Tibial artery (tissue), 4 donors: ENCODE results near the gene SEPSECS.

Experiments used
- DNase-seq, 2 donors: peaks; one replicate each; pipeline ENCODE4 v3.0.0-alpha.2; 2019
- H3K27ac ChIP-seq, 2 donors: fragments of 200-600 bp; sonication (generic) in 1 of 2; 1 replicate in 1 of 2; 2 replicates in 1 of 2; pipeline ENCODE4 v1.5.1; 2018 to 2019; ENCODE audit warnings: mild to moderate bottlenecking in 1 of 2
- H3K27me3 ChIP-seq, 2 donors: fragments of 200-600 bp; sonication (generic) in 1 of 2; one replicate each; pipeline versions ENCODE4 v1.5.1 to v1.6.0; 2016 to 2019
- H3K36me3 ChIP-seq, 3 donors: fragments of 200-600 bp; sonication (generic) in 2 of 3; one replicate each; pipeline ENCODE4 v1.5.1; 2016 to 2019; ENCODE audit warnings: mild to moderate bottlenecking in 2 of 3
- H3K4me1 ChIP-seq, 4 donors: fragments of 200-600 bp; sonication (generic) in 2 of 4; 1 replicate in 3 of 4; 2 replicates in 1 of 4; pipeline ENCODE4 v1.5.1; 2016 to 2019
- H3K4me3 ChIP-seq, 2 donors: fragments of 200-600 bp; sonication (generic) in 1 of 2; 1 replicate in 1 of 2; 2 replicates in 1 of 2; pipeline ENCODE4 v1.5.1; 2018 to 2019; ENCODE audit warnings: mild to moderate bottlenecking in 2 of 2
- H3K9me3 ChIP-seq, 3 donors: fragments of 200-600 bp; sonication (generic) in 1 of 3; one replicate each; pipeline ENCODE4 v1.5.1; 2016 to 2019
- intact Hi-C: fragments of 100-400 bp; cut with DNase I; formaldehyde crosslinking; loops from one replicate; pipeline ENCODE4 v1.15.0; 2023; ENCODE audit warnings: low total_unique reads
- TF ChIP-seq, protein P1 (sequence below), 2 experiments: fragments of 200-600 bp in 1 of 2; fragments of 450-650 bp in 1 of 2; IDR thresholded peaks; one replicate each; pipeline ENCODE4 v1.5.1; 2017 to 2019; ENCODE audit warnings: antibody characterized with exemption in 2 of 2, mild to moderate bottlenecking in 1 of 2, moderate library complexity in 1 of 2

Gene SEPSECS

GRCh38 chr4:25112995-25113380 lies 47.3 kb downstream of the SEPSECS start:
- Histone ChIP-seq H3K27ac (no peak overlapping the region), H3K36me3 (no peaks in the 10 kb centered on the region), H3K9me3 (no peaks in the 10 kb centered on the region), H3K4me3 (no peak overlapping the region), H3K27me3 (no peaks in the 10 kb centered on the region), H3K4me1 (no peaks in the 10 kb centered on the region)
- intact Hi-C loops, result no loop called here
- TF ChIP-seq, protein P1, sequence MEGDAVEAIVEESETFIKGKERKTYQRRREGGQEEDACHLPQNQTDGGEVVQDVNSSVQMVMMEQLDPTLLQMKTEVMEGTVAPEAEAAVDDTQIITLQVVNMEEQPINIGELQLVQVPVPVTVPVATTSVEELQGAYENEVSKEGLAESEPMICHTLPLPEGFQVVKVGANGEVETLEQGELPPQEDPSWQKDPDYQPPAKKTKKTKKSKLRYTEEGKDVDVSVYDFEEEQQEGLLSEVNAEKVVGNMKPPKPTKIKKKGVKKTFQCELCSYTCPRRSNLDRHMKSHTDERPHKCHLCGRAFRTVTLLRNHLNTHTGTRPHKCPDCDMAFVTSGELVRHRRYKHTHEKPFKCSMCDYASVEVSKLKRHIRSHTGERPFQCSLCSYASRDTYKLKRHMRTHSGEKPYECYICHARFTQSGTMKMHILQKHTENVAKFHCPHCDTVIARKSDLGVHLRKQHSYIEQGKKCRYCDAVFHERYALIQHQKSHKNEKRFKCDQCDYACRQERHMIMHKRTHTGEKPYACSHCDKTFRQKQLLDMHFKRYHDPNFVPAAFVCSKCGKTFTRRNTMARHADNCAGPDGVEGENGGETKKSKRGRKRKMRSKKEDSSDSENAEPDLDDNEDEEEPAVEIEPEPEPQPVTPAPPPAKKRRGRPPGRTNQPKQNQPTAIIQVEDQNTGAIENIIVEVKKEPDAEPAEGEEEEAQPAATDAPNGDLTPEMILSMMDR (IDR thresholded peaks at IDR 0.05), result no peak
- DNase-seq, result no peak

DNA sequence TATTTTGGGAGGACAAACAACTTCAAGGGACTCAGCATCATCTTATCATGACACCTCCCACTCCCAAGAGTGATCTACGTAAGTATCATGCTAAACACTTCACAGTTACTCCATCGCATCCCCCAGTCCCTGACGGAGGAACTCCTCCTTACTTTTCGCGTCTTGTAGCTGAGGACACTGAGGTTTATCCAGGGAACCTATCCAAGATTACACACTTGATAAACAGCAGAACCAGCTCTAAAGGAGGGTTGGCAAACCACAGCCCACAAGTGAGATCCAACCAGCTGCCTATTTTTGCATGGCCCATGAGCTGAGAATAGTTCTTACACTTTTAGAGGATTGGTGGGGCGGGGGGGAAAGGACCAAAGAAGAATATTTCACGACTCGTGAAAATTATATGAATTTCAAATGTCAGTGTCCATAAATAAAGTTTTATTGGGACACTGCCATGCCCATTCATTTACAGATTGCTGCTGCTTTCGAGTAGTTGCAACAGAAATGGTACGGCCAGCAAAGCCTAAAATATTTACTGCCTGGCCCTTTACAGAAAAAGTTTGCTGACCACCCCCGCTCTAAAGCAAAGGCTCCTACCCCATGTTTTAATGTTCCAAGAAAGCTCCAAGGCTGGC lies 47.8 kb downstream of the SEPSECS start:
- Histone ChIP-seq H3K27ac (no peak overlapping the region), H3K4me1 (no peaks in the 10 kb centered on the region), H3K36me3 (no peaks in the 10 kb centered on the region), H3K27me3 (no peaks in the 10 kb centered on the region), H3K9me3 (no peaks in the 10 kb centered on the region), H3K4me3 (no peak overlapping the region)
- TF ChIP-seq, protein P1 (IDR thresholded peaks at IDR 0.05), result no peak
- intact Hi-C loops, result no loop called here
- no peak for DNase-seq

DNA sequence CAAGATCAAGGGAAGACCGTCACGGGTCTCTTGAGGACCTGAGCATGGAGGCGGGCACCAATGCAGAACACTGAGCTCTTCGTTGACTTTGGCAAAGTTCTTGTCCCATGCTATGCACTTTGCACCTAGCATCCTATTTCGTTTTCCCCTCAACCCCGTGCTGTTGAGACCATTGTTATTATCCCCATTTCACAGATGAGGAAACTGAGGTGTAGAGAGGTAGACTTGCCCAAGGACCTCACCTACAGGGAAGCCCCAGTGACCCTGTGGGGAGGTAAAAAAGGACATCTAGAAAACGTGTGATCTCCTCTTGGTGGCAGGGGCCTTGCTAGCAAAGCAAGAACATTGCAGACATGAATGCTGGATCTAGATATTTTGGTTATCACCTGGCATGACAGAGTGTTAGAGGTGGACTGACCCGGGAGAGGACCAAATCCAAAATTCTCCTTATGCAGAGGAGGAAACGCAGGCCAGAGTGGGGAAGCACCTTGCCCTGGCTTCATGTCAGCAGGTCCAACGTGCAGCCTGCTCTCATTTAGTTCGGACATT lies 48.5 kb downstream of the SEPSECS start:
- no peaks in the 10 kb centered on the region for H3K36me3 ChIP-seq
- no peaks in the 10 kb centered on the region for H3K4me1 ChIP-seq
- H3K27ac ChIP-seq, result no peak overlapping the region
- DNase-seq, result no peak
- TF ChIP-seq, protein P1 (IDR thresholded peaks at IDR 0.05), result no peak
- no peaks in the 10 kb centered on the region for H3K27me3 ChIP-seq
- no peaks in the 10 kb centered on the region for H3K9me3 ChIP-seq
- H3K4me3 ChIP-seq, result no peak overlapping the region
- intact Hi-C loops, result no loop called here

GRCh38 chr4:25110527-25111329 lies 49.5 kb downstream of the SEPSECS start:
- Histone ChIP-seq H3K9me3 (no peaks in the 10 kb centered on the region), H3K4me3 (no peak overlapping the region), H3K27me3 (no peaks in the 10 kb centered on the region), H3K27ac (no peak overlapping the region), H3K36me3 (no peaks in the 10 kb centered on the region), H3K4me1 (no peaks in the 10 kb centered on the region)
- intact Hi-C loops, result no loop called here
- no peak for DNase-seq
- TF ChIP-seq, protein P1 (IDR thresholded peaks at IDR 0.05), result no peak

DNA sequence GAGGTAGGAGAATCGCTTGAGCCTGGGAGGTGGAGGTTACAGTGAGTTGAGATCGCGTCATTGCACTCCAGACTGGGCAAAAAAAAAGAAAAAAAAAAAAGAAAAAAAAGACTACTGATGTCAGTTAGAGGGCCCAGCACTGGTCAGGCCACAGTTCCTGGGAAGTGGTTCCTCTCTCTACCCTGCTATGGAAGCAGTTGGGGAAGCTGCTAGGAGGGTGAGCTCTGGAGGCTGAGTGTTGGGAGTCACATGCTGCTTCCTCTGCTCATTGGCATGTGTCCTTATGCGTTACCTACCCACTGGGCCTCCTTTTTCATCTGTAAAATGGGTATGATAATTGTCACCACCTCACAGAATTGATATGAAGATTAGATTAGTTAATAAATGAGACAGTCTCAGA lies 50.7 kb downstream of the SEPSECS start:
- Histone ChIP-seq H3K36me3 (no peaks in the 10 kb centered on the region), H3K27me3 (no peaks in the 10 kb centered on the region), H3K4me1 (peaks cover 0 to 5% (median 0%) of the 10 kb centered on the region in 4 donors), H3K27ac (no peak overlapping the region), H3K4me3 (no peak overlapping the region), H3K9me3 (no peaks in the 10 kb centered on the region)
- TF ChIP-seq, protein P1 (IDR thresholded peaks at IDR 0.05), result no peak
- intact Hi-C loops, result no loop called here
- DNase-seq, result no peak
